HL-60/S4 treated with retinoic acid at 250 ng/mL for 4 days and 3 days (cell line): ENCODE measurements around the gene HSPA12B.

Experiments used
- in situ Hi-C: fragments of 300-500 bp; cut with MboI; formaldehyde crosslinking; loops from 2 replicates; pipeline ENCODE4 v1.7.0; 2022; ENCODE audit warnings: low sequenced_read_pairs

Gene HSPA12B

DNA sequence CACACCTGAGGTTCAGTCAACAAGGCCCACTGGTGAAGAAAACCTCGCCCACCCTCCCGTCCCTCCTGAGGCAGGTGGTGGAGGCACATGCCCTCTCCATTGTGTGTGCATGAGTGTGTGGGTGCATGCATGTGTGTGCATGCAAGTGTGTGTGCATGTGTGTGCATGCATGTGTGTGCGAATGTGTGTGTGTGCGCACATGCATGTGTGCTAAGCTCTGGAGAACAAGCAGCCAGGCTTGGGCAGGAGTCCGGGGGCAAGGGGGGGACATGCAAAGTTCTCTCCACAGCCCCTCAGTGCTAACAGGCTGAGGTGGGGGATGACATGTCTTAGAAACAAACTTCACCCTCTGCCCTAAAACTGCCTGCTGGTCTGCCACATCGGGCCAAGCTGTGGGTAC is 3.1 kb upstream of the HSPA12B start:
- in situ Hi-C loops: no loop called here

DNA sequence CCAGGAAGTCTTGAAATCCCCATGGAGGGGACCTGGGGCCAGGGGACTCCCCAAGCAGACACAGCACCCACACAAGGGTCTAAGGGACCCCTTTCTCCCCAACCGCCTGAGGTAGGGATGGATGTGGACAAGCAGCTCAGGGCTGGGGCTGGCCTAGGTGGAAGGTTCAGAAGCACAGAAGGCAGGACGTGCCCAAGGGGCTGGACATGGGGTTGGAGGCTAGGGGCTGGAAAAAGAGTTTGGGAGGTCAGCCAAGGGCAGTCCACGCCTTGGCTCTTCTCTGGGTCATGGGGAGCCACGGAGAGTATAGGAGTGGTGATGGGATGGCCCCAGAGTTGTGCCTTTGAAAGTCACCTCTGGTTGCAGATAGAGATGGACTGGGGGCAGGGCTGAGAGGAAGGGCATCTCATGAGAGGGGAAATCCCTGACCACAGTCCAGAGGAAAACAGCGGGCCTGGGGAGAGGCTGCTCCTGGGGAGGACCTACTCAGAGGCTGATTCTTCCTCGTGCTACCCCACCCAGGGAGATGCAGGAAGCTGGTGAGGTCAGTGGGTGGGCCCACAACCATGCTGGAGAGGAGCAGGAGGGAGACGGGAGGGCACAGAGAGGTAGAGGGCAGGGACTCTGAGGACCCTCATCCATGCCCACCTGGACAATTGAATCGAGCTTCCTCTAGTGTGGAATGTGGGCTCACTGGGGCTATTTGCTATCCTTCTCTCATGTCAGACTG is 2.5 kb upstream of the HSPA12B start:
- in situ Hi-C loops: no loop called here

DNA sequence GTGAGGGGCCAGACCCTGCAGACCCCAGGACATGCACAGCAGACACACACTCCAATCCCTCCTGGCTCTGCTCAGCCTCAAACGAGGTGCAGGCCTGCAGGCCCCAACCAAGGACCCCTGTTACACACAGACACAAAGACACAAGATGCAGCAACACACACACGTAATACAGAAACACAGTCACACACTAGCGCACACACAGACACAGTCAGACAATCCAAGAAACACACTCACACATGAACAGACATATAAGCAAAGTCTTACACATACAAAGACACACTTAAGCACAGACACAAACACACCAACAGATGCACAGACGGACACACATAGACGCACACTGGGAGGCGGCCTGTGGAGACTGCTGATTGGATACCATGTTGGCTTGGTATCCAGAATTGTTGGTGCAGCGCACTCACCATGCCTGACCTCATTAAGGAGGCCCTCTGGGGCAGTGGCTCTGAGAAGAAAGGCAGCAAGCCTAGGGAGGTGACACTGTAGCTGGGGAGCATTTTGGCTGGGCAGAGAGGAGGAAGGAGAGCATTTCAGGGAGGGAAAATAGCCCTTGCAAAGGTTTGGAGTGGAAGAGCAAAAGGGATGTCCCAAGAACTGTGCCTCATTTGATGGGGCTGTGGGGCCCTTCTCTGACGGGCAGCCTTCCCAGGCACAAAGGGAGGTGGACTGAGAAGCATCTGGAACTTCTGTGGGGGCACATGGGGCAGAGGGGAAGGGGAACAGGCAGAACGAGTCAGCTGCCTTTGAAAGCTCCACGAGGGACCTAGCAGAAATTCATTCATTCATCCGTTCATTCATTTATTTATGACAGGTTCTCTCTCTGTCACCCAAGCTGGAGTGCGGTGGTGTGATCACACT is 1.4 kb upstream of the HSPA12B start:
- in situ Hi-C loops: no loop called here

DNA sequence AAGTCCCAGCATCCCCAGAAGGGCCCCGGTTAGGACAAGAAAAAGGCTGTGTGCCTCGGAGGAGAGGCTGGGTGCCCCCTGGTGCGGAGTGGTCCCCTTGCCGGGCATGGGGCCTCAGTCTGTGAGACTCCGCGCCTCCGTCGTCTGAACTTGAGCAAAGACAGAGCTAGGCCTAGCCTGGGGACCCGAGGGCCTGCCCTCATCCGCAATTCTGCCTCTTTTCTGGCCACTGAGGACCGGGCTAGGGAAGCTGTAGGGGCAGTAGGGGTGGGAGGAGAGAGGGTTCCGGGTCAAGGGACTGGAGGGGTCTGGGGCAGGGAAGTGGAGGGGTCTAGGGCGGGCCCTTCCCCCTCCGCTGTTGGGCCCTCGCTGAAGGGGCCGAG is 550 bp upstream of the HSPA12B start:
- in situ Hi-C loops: no loop called here

DNA sequence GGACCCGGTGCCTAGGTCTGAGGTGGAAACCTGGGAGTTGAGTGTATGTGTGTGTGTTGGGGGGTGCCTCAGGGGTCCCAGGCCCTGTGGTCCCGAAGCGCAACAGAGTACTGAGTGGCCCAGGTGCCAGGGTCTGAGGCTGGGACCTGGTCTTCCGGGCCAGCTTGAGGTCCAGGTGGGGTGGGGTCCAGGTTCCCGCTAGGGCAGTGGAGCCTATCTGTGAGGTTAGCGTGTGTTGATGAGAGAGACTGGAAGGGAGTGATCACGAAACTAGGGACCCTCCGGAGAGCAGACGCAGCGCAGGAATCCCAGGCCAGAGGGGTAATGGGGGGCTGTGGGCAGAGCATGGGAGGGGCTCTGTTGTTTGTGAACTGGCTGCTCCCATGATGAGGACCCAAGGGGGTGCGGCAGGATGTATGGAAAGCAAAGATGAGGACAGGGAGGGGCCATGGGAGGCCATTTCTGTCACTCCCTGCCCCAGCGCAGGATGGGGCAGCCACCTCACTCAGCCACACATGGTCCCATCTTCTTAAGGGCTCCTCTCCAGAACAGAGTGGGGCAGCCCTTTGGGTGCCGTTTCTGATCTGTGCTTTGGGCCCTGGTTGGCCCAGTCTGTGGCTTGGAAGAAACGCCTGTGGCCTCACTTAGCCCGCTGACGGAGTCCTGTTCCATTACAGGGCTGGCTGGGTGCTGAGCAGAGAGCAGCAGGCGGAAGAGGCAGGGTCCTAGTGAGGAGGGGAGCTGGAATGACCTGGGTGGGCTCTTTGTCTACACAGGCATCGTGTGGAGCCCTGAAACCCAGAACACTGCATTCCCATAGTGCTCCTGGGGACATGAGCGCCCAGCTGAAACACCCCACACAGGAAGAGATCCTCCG is 872 bp downstream of the HSPA12B start:
- in situ Hi-C loops: no loop called here

DNA sequence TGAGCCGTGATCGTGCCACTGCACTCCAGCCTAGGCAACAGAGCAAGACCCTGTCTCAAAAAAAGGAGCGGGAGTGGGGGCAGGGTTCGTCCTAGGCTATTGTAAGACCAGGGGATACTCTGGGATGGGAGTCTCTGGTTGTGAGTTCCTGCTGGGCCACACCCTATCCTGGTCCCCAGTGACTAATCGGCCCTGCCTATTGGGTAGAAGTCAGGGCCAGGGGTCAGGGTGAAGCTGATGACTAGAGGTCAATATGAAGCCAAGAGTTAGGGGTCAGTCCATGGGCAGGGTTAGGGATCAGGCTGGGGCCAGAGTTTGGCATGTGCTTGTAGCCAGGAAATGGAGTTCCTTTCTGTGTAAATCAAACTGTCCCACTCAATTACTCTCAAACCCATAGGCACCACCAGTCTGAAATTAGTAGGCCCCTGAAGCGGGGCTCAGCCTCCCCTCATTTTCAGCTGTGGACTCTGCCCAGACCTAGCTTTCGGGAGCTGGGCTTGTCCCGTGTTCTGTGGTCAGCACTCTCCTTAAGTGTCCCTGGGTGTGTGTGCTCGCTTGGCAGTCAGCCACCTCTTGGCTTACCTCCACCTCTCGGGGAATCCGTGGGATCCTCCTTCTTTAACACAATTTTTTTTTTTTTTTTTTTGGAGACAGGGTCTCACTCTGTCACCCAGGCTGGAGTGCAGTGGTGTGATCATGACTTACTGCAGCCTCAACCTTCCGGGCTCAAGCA is 1.8 kb downstream of the HSPA12B start:
- in situ Hi-C loops: no loop called here

DNA sequence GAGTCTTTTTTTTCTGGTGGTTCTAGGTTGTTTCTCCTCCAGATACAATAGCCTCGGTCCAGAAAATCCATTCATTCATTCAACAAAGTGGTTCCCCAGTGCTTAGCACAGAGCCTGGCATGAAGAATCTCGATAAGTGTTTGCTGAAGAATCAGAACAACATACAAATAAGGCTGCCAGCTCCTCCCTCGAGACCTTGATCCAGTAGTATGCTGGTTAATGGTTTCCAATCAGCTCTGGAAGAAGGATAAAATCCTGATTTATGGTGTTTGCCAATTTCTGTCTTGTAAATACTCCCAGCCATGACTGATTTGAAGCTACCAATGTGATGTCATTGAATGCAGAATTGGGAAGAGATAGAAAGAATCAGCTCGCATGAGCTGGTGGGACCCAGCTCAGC is 3.3 kb downstream of the HSPA12B start:
- in situ Hi-C loops: no loop called here

DNA sequence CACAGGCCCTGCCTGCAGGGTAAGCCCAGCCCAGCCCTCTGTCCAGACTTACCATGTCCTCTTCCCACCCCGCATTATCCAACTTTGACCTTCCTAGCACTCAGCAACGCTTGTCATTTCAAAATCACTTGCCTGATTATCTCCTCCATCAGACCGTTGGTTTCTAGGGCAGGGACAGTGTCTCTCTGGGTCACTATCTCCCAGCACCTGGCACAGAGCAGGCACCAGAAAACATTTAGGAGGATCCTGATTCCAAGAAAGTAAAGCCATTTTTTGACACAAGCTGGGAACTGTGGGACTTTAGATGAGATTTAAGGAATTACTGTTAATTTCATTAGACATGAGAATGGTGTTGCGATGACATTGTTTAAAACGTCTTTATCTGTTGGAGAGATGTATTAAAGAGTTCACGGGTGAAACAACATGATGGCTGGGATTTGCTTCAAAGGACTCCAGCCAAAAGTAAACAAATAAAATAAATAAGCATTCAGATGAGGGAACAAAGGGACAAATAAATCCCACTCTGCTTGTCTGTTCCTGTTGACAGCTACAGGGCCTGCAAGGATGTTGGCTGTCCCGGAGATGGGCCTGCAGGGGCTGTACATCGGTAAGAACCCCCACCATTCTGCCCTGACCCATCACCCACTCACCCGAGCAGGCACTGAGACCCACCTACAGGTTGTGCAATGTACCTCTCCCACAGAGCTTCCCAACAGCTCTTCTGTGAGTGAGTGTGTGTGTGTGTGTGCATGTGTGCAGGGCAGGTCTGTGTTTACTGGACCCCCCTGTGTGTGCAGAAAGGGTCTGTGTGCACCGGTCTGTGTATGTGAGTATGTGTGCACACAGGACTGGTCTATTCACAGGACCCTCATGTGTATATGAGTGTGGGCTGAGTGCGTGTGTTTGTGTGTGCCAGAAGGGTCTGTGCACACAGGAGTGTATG is 5.9 kb downstream of the HSPA12B start:
- in situ Hi-C loops: no loop called here

DNA sequence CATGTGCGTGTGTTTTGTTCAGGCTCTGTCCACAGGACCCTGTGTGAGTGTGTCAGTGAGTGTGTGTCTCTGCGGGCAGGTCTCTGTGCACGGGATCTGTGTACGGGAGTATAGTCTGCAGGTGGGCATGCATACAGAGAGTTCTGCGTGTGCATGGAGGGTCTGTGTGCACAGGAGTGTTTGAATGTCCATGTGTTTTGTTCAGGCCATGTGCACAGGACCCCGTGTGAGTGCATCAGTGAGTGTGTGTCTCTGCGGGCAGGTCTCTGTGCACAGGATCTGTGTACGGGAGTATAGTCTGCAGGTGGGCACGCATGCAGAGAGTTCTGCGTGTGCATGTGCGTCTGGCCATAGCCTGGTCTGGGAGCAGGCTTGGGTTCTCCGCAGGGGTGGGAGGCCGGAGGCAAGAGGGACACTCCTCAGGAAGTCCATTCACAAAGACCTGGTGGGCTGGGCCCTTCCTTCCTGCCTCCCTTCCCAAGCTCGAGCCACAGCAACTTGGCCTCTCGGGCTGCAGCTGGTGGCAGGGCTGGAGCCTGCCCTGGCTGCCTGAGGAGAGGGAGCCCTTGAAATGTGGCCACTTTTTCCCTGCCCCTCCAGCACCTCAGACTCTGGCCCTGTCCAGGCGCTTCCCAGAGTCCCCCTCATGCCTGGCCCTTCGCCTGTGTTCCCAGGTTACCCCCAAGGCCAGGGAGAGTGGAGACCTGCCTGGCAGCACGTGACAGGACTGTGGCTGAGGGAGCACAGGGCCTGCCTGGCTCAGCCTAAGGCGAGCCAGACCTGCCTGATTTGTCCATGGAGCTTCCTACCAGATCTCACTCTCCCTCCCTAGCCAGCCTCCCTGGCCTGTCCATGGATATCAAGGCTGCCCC is 6.8 kb downstream of the HSPA12B start:
- in situ Hi-C loops: no loop called here

DNA sequence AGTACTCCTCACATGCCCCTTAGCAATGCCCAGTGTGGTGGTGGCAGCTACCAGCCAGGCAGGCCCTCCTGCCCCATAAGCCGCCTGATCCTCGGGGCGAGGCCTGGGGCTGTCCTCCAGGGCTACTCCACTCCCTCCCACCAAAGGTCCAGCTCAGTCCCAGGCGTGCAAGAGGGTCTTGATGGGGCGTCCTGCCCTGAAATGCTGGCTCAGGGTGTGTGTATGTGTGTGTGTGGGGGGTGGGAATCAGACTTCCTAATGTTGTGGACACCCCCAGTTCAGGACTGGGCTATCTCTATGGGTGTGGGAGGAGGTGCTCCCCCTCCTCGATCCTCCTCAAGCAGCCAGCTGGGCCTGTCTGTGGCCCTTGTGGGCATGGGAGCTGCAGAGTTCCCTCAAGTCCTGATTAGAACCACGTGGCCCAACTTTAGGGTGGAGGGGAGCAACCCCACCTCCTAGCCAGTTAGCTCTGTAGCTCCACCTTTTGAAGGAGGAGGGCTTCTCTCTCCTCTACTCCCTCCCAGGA is 7.5 kb downstream of the HSPA12B start:
- in situ Hi-C loops: no loop called here

DNA sequence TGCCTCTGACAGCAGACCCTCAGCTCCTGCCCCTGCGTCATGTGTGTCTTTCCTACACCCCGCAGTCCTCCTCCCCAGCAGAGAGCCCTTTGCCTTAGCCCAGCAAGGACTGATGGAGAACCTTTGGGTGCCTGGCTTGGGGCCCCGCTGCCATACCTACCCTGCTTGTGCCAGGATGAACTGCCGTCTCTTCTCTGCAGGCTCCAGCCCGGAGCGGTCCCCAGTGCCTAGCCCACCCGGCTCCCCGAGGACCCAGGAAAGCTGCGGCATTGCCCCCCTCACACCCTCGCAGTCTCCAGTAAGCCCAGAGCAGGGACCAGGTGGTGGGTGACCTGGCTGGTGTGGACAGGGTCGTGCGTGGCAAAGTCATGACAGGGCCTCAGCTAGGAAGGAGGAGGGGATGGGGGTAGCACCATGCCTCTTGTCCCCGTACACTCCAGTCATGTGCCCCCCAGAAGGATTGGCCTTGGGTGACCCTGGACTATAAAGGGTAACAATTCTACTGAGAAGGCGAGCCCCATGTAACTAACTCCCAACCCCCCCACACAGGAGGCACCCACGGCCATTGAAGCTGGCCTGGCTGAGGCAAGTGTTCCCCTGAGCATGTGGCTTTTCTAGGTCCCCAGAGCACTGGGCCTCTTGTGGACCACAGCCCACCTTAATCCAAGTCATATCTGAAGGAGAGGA is 8.3 kb downstream of the HSPA12B start:
- in situ Hi-C loops: no loop called here

DNA sequence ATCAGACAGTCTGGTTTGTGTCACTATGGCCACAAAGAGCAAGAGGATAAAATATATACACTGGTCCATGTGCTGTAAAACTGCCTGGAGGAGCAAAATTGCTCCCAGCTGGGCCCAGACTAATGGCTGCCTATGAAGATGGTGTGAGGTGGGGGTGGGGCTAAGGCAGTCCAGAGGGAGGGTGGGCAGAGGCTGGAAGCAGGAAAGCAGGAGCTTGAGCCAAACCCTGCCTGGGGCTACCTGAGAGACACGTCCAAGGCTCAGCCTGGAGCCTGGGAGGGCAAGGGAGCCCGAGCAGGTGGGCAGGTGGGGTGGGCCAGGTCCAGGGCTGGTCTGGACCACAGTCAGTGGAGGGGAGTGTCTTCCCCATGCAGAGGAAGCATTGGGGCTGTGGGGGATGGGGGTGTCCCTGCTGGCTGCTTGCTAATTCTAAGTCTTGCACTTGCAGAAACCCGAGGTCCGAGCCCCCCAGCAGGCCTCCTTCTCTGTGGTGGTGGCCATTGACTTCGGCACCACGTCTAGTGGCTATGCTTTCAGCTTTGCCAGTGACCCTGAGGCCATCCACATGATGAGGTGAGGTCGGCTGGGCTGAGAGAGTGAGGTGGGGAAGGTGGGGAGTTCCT is 9.5 kb downstream of the HSPA12B start:
- in situ Hi-C loops: no loop called here

DNA sequence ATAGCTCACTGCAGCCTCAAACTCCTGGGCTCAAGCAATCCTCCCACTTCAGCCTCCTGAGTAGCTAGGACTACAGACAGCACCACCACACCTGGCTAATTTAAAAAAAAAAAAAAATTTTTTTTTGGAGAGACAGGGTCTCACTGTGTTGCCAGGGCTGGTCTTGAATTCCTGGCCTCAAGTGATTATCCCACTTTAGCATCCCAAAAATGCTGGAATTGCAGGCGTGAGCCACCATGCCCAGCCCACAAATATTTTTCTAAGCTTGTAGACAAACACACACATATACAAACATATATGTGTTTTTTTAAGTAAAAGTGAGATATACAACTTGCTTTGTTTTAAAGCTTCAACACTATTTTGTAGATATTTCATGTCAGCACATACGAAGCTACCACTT is 10.8 kb downstream of the HSPA12B start:
- in situ Hi-C loops: no loop called here

DNA sequence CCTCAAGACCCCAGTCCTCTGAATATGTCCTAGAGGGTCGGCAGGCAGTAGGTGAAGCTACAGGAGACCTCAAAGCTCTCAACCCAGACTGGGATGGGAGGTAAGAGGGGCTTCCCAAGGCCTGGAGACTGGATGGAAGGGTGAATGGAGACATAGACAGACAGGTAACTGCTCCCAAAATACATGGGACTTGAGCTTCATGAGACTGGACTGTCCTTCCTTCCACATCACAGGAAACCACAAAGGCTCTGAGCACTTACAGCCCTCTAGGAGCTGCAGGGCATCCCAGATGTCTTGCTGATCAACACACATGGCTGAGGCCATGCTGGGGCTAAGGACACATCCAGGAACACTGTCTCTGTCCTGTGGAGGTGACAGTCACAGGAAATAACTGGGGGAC is 11.6 kb downstream of the HSPA12B start:
- in situ Hi-C loops: no loop called here

DNA sequence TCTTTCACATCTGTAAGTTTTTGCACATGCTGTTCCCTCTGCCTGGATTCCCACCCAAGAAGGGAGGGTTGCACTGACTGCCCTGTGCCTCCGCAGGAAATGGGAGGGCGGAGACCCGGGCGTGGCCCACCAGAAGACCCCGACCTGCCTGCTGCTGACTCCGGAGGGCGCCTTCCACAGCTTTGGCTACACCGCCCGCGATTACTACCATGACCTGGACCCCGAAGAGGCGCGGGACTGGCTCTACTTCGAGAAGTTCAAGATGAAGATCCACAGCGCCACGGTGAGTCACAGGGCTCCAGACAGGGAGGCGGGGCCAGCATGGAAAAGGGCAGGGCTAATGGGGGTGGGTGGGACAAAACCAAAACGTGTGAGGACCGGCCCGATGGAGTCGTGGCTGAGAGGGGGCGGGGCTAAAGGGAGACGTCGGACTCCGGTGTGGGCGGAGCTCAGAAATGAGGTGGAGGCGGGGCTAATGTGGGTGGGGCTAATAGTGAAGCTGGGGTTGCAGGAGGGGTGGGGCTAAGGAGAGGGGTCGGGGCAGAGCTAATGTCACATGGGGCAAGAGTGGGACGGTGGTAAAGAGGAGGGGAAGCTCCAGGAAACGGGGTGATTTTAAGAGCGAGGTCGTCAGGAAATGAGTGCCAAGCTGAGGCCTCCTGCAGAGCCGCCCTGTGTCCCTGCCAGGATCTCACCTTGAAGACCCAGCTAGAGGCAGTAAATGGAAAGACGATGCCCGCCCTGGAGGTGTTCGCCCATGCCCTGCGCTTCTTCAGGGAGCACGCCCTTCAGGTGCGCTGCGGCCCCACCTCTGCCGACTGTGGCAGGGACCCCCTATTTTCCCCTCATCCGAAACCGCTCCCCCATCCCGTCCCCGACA is 12.6 kb downstream of the HSPA12B start:
- in situ Hi-C loops: no loop called here

DNA sequence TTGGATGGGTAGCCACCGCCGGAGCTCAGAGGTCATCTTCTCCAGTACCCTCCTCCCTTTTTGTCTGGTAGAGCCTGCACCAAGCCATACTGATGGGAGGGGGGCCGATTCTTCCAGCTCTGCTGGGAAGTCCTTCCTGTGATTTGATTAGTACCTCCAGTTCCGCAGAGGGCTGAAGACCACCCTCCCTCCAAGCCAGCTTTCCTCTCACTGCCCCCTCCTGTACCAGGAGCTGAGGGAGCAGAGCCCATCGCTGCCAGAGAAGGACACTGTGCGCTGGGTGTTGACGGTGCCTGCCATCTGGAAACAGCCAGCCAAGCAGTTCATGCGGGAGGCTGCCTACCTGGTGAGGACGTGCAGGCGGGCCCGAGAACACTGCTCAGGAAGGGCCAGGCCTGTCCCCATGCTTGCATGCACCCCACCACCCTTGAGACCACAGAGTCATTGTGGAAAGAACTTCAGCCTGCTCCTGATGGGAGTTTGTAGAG is 13.2 kb downstream of the HSPA12B start:
- in situ Hi-C loops: no loop called here
